Measurements from ENCODE around the gene IER2. TPM values are rescaled to one million over a fixed set of nuclear protein-coding genes. Genes with fewer than 3 reads are reported as not detected.
A peak's percentile ranks its signal among the peaks of the same experiment; 100 is the strongest.

The IER2 gene
- total RNA-seq, 1 experiment from 2014 or later, result 247 TPM

- ChIA-PET RAD21 (ENCODE audit: low non-redundant PET in 1 of 2, low total read pairs in 2 of 2, uncharacterized antibody in 2 of 2, unreplicated experiment in 2 of 2) (interaction anchor here in 1 of 2 experiments (1.5 kb wide), 1 partner anchor 32 kb away, joined by 5 read pairs; no protein-coding TSS in a partner anchor), CTCF (interaction anchor here (1.1 to 2.0 kb wide), 10 partner anchors 10 to 139 kb away, joined by 3 to 9 read pairs (median 5); no protein-coding TSS in a partner anchor), POLR2A (interaction anchor here (0.8 to 1.5 kb wide), 3 partner anchors 27 to 41 kb away, joined by 3 to 4 read pairs (median 3); no protein-coding TSS in a partner anchor)
- intact Hi-C loops (cut with micrococcal nuclease), result no loop called here
- Histone ChIP-seq H3K36me3 (ENCODE audit: control insufficient read depth in 1 of 2, insufficient read depth in 2 of 2, low read length in 2 of 2) (no peaks in the 10 kb centered on the region), H3K9me3 (ENCODE audit: control insufficient read depth in 1 of 2, insufficient read depth in 1 of 2, low read depth in 1 of 2, low read length in 2 of 2) (no peaks in the 10 kb centered on the region), H3K27me3 (ENCODE audit: insufficient read depth, low read length) (no peaks in the 10 kb centered on the region), H3K27ac (ENCODE audit: low read depth, low read length) (peak overlapping the region; percentile 36), H3K4me2 (ENCODE audit: low read length) (peak overlapping the region; percentile 49), H3K9me2 (ENCODE audit: insufficient read depth) (no peaks in the 10 kb centered on the region), H3K79me2 (ENCODE audit: insufficient read depth, low read length) (no peaks in the 10 kb centered on the region), H3K9ac (ENCODE audit: low read length) (no peak overlapping the region), H3K4me1 (ENCODE audit: control insufficient read depth in 1 of 2, insufficient read depth in 2 of 2, low read length in 2 of 2) (peaks cover 28 to 38% of the 10 kb centered on the region in 2 experiments), H4K20me1 (ENCODE audit: insufficient read depth) (no peaks in the 10 kb centered on the region), H2AFZ (ENCODE audit: low read depth, low read length, poor library complexity, severe bottlenecking) (peak overlapping the region; percentile 39), H3K4me3 (replicated peaks in 1 of 2; ENCODE audit: low read depth in 1 of 2, low read length in 2 of 2) (no peak overlapping the region)
- no TSS peak for BruUV-seq (replicated peaks)
- DNase-seq (ENCODE audit: low read depth, low spot score), result no peak
- peak; percentile 70 for ATAC-seq
- no peak for TF ChIP-seq JUND (IDR thresholded peaks at IDR 0.05)
- TF ChIP-seq CBX3 (IDR thresholded peaks at IDR 0.05; ENCODE audit: low read depth), result no peak
- no peak for TF ChIP-seq CEBPB (IDR thresholded peaks at IDR 0.05; ENCODE audit: low read depth)
- no peak for TF ChIP-seq ZNF274 (IDR thresholded peaks at IDR 0.05; ENCODE audit: low read depth, low read length)
- no peak for TF ChIP-seq EGR1 (IDR thresholded peaks at IDR 0.05; ENCODE audit: low read depth)
- no peak for TF ChIP-seq TCF7L2 (IDR thresholded peaks at IDR 0.05; ENCODE audit: borderline replicate concordance, extremely low read depth, insufficient read depth, insufficient read length)
- no peak for TF ChIP-seq EZH2phosphoT487 (IDR thresholded peaks at IDR 0.05; ENCODE audit: borderline replicate concordance)
- no peak for TF ChIP-seq YY1 (IDR thresholded peaks at IDR 0.05; ENCODE audit: extremely low read depth, insufficient replicate concordance, low read depth, low read length)
- TF ChIP-seq, protein P1, sequence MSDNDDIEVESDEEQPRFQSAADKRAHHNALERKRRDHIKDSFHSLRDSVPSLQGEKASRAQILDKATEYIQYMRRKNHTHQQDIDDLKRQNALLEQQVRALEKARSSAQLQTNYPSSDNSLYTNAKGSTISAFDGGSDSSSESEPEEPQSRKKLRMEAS (IDR thresholded peaks at IDR 0.05), result no peak
- TF ChIP-seq SIN3A (IDR thresholded peaks at IDR 0.05; ENCODE audit: low read depth), result no peak
- TF ChIP-seq ATF3 (IDR thresholded peaks at IDR 0.05), result no peak
- TF ChIP-seq EZH2 (IDR thresholded peaks at IDR 0.05), result no peak
- 0 out of 2 replicates have a peak, but pooled peaks have one; percentile 19 for TF ChIP-seq ZFX (IDR thresholded peaks at IDR 0.05)
- TF ChIP-seq RAD21 (IDR thresholded peaks at IDR 0.05; ENCODE audit: low read depth), result peak; percentile 60; the same call in 1 of the 2 replicates
- TF ChIP-seq, protein P2, sequence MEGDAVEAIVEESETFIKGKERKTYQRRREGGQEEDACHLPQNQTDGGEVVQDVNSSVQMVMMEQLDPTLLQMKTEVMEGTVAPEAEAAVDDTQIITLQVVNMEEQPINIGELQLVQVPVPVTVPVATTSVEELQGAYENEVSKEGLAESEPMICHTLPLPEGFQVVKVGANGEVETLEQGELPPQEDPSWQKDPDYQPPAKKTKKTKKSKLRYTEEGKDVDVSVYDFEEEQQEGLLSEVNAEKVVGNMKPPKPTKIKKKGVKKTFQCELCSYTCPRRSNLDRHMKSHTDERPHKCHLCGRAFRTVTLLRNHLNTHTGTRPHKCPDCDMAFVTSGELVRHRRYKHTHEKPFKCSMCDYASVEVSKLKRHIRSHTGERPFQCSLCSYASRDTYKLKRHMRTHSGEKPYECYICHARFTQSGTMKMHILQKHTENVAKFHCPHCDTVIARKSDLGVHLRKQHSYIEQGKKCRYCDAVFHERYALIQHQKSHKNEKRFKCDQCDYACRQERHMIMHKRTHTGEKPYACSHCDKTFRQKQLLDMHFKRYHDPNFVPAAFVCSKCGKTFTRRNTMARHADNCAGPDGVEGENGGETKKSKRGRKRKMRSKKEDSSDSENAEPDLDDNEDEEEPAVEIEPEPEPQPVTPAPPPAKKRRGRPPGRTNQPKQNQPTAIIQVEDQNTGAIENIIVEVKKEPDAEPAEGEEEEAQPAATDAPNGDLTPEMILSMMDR (IDR thresholded peaks at IDR 0.05 in 2 of 3, conservative IDR thresholded peaks at IDR 0.05 in 1 of 3; ENCODE audit: borderline replicate concordance in 1 of 3, insufficient read depth in 1 of 3, low read depth in 2 of 3, low read length in 2 of 3), result peak; percentile 30 to 64 (median 46); a peak in 4 of 6 replicates
- TF ChIP-seq SP1 (IDR thresholded peaks at IDR 0.05; ENCODE audit: low read depth), result no peak
Measured at GRCh38 chr19:13195678-13196077, 45.5 kb downstream of the IER2 start.

Measured in HCT116 (cell line).